HG03520 (cell line): ENCODE measurements around the gene PHETA2.
"Not testable (repeated sequence)": the region's sequence is repeated elsewhere in the genome, so short reads cannot be mapped to it uniquely, and the experiment has no call there.

ENCODE experiments used
- ATAC-seq: cut with Tn5 transposase; IDR thresholded peaks from one replicate; pipeline ENCODE4 v1.9.1; 2021; ENCODE audit warnings: mild to moderate bottlenecking, moderate library complexity; ENCODE audit not compliant: unreplicated experiment

The PHETA2 gene

GRCh38 chr22:42101199-42101598, 27.2 kb downstream of the PHETA2 start:
- no peak for ATAC-seq

DNA sequence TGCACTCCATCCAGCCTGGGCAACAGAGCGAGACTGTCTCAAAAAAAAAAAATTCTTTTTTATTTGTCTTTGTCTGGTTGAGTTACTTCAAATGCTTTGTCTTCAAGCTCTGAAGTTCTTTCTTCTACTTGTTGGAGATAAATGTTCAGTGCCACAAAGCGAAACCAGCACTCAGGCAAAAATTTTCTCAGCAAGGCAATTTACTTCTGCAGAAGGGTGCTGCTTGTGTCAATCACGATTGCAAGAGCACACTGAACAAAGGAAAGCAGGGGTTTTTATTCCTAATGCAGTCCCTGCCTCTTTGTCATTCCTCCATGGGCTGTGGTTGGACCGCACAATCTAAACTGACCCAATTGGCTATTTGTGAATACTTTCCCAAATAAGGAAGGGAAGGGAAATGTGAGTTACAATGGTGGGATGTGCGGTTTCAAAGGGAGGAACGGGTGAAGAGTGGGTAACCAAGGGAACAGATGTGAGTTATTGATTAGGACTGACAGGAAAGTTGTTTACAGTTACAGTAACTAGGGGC, 30.3 kb downstream of the PHETA2 start:
- not testable (repeated sequence) for ATAC-seq

- ATAC-seq: no peak
Measured at GRCh38 chr22:42108848-42109247, 34.8 kb downstream of the PHETA2 start.

DNA sequence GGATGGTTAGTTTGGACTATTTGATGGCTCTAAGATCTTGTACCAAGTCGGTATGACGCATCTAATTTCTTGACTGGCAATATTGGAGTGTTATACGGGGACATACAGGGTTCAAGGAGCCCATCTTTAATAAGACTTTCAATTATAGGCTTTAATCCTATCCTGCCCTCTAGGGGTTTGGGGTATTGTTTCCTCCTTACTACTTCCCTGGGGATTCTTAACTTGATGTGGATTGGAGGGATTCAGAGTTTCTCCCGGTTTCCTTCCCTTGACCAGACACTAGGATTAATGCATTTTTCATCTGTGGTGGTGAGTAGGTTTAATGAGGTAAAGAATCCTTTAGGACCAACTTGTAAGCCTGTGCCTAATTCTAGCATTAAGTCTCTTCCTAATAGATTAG, 37.8 kb downstream of the PHETA2 start:
- no peak for ATAC-seq

- ATAC-seq: not testable (repeated sequence)
Measured at GRCh38 chr22:42112793-42113192, 38.7 kb downstream of the PHETA2 start.

DNA sequence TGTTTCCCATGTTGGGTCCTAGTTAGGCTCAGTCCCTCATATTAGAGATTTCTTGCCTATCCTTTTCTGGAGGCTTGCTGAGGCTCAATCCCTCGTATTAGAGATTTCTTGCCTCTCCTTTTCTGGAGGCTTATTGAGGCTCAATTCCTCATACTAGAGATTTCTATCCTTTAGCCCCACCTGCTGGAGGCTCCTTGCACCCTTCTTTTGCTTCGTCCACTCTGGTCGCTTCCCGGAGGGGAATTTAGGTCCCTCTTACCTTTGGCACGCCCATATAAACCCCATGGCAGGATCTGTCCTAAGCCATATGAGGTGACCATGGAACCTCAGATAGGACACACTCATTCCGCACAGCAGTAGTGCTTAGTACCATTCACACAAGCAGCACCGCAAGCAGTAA, 40.7 kb downstream of the PHETA2 start:
- ATAC-seq: no peak

- ATAC-seq: not testable (repeated sequence)
Measured at GRCh38 chr22:42115420-42115830, 41.4 kb downstream of the PHETA2 start.

GRCh38 chr22:42116848-42117424, 42.9 kb downstream of the PHETA2 start:
- no peak for ATAC-seq

GRCh38 chr22:42120231-42121021, 46.4 kb downstream of the PHETA2 start:
- ATAC-seq: not testable (repeated sequence)

GRCh38 chr22:42123529-42123928, 49.5 kb downstream of the PHETA2 start:
- not testable (repeated sequence) for ATAC-seq

DNA sequence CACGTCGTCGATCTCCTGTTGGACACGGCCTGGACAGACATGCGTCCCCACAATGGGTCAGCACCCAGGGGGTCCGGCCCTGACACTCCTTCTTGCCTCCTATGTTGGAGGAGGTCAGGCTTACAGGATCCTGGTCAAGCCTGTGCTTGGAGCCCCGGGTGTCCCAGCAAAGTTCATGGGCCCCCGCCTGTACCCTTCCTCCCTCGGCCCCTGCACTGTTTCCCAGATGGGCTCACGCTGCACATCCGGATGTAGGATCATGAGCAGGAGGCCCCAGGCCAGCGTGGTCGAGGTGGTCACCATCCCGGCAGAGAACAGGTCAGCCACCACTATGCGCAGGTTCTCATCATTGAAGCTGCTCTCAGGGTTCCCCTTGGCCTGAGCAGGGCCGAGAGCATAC, 53.6 kb downstream of the PHETA2 start:
- no peak for ATAC-seq

DNA sequence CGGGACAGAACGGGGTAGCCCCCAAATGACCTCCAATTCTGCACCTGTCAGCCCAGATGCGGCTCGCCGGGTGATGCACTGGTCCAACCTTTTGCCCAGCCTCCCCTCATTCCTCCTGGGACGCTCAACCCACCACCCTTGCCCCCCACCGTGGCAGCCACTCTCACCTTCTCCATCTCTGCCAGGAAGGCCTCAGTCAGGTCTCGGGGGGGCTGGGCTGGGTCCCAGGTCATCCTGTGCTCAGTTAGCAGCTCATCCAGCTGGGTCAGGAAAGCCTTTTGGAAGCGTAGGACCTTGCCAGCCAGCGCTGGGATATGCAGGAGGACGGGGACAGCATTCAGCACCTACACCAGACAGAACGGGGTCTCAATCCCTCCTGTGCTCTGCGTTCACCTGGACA, 54.0 kb downstream of the PHETA2 start:
- ATAC-seq: not testable (repeated sequence)
